ENCODE results near the gene CCDC66. TPM values are rescaled to one million over a fixed set of nuclear protein-coding genes. Genes with fewer than 3 reads are reported as not detected.

The CCDC66 gene
- total and polyA plus RNA-seq, 2 of the 4 experiments (the other 2 are of a cell fraction) = 6.0 to 9.1 TPM

GRCh38 chr3:56595975-56596840 is 39.2 kb downstream of the CCDC66 start:
- peak overlapping the region; percentile 42 for H2AK9ac ChIP-seq (replicated peaks; ENCODE audit: low read depth, low read length, poor library complexity)
- peaks cover 4% of the 10 kb centered on the region for H3K36me3 ChIP-seq (ENCODE audit: control insufficient read depth, insufficient read depth, low read length)
- no peak overlapping the region for H3K23ac ChIP-seq (ENCODE audit: low read depth, low read length)
- no peak overlapping the region for H4K91ac ChIP-seq (ENCODE audit: insufficient read depth, low read depth, low read length)
- in situ Hi-C loops (cut with MboI; ENCODE audit: low sequenced_read_pairs) (no loop called here), intact Hi-C loops (cut with micrococcal nuclease) (no loop called here), dilution Hi-C loops (cut with HindIII; ENCODE audit: low sequenced_read_pairs, unreplicated experiment) (no loop called here)
- H3K27ac ChIP-seq (ENCODE audit: insufficient read depth, low read length) = no peak overlapping the region
- no peak overlapping the region for H2AFZ ChIP-seq (replicated peaks; ENCODE audit: low read length, poor library complexity)
- no peak overlapping the region for H3K4me2 ChIP-seq (ENCODE audit: low read depth, low read length)
- WGBS, 2 experiments (ENCODE audit: extremely low coverage in 2 of 2, insufficient read length in 1 of 2) = 100% methylated on average over 1 of the region's 11 CpGs; no CpG with 5 or more reads in 1 of the 2 experiments
- no peak for DNase-seq
- no peaks in the 10 kb centered on the region for H3K4me1 ChIP-seq (ENCODE audit: control insufficient read depth, insufficient read depth, low read length)
- no peaks in the 10 kb centered on the region for H4K20me1 ChIP-seq (ENCODE audit: insufficient read depth, low read length)
- H3K9me1 ChIP-seq (ENCODE audit: insufficient read depth, low read length) = 0 out of 2 replicates have a peak, but pooled peaks cover 3% of the 10 kb centered on the region
- no peak overlapping the region for H2BK15ac ChIP-seq (ENCODE audit: low read depth, low read length)
- no peak overlapping the region for H3K9ac ChIP-seq (ENCODE audit: low read depth, low read length)
- no peak overlapping the region for H2BK120ac ChIP-seq (ENCODE audit: low read depth, low read length)
- no TSS peak for BruUV-seq (replicated peaks)
- CTCF ChIA-PET = no interaction called here
- no peak overlapping the region for H3K4me3 ChIP-seq (ENCODE audit: insufficient read depth, low read depth, low read length)
- no peak overlapping the region for H2AK5ac ChIP-seq (ENCODE audit: low read depth, low read length)
- H4K8ac ChIP-seq (ENCODE audit: low read depth in 2 of 2, low read length in 2 of 2) = no peak overlapping the region
- no peak for ATAC-seq (ENCODE audit: low read depth)
- H3K18ac ChIP-seq (ENCODE audit: low read depth, low read length) = no peak overlapping the region
- H2BK20ac ChIP-seq (ENCODE audit: low read depth, low read length) = no peak overlapping the region
- no peak overlapping the region for H3K56ac ChIP-seq (ENCODE audit: extremely low read depth, insufficient read depth, low read length)
- H3K79me1 ChIP-seq (ENCODE audit: low read depth in 1 of 2, low read length in 2 of 2) = peaks cover 0 to 7% of the 10 kb centered on the region in 2 experiments; a peak in 3 of 4 replicates
- H2BK5ac ChIP-seq (ENCODE audit: low read depth, low read length, poor library complexity, severe bottlenecking) = no peak overlapping the region
- POLR2A ChIA-PET (ENCODE audit: unreplicated experiment) = no interaction called here
- no peaks in the 10 kb centered on the region for H3K27me3 ChIP-seq (ENCODE audit: control insufficient read depth, insufficient read depth, low read length)
- no peak overlapping the region for H3K4ac ChIP-seq (ENCODE audit: low read depth, low read length)
- H3K14ac ChIP-seq (replicated peaks; ENCODE audit: low read depth, low read length) = no peak overlapping the region
- H3K9me3 ChIP-seq (ENCODE audit: control insufficient read depth, insufficient read depth, low read length) = no peaks in the 10 kb centered on the region
- no peak overlapping the region for H4K5ac ChIP-seq (ENCODE audit: low read depth, low read length)
- TF ChIP-seq MXI1 (IDR thresholded peaks at IDR 0.05; ENCODE audit: borderline replicate concordance, low read depth, low read length) (no peak), FOS (IDR thresholded peaks at IDR 0.05; ENCODE audit: low read depth, low read length) (no peak), MAZ (IDR thresholded peaks at IDR 0.05; ENCODE audit: borderline replicate concordance, low read depth, low read length) (no peak), RAD21 (IDR thresholded peaks at IDR 0.05; ENCODE audit: low read length) (no peak), ELK1 (IDR thresholded peaks at IDR 0.05; ENCODE audit: borderline replicate concordance, low read depth, low read length) (no peak), MAFK (IDR thresholded peaks at IDR 0.05; ENCODE audit: low read depth, low read length) (no peak), SMC3 (IDR thresholded peaks at IDR 0.05; ENCODE audit: low read depth, low read length) (no peak), BHLHE40 (IDR thresholded peaks at IDR 0.05; ENCODE audit: low read depth, low read length) (no peak), RFX5 (IDR thresholded peaks at IDR 0.05; ENCODE audit: low read depth, low read length) (no peak), POLR2A (IDR thresholded peaks at IDR 0.05; ENCODE audit: low read depth, low read length) (no peak), NFE2L2 (IDR thresholded peaks at IDR 0.05; ENCODE audit: low read depth, low read length) (no peak), RCOR1 (IDR thresholded peaks at IDR 0.05; ENCODE audit: insufficient replicate concordance, low read length) (no peak), CHD1 (IDR thresholded peaks at IDR 0.05; ENCODE audit: low read depth, low read length) (no peak)
- TF ChIP-seq, protein P1, sequence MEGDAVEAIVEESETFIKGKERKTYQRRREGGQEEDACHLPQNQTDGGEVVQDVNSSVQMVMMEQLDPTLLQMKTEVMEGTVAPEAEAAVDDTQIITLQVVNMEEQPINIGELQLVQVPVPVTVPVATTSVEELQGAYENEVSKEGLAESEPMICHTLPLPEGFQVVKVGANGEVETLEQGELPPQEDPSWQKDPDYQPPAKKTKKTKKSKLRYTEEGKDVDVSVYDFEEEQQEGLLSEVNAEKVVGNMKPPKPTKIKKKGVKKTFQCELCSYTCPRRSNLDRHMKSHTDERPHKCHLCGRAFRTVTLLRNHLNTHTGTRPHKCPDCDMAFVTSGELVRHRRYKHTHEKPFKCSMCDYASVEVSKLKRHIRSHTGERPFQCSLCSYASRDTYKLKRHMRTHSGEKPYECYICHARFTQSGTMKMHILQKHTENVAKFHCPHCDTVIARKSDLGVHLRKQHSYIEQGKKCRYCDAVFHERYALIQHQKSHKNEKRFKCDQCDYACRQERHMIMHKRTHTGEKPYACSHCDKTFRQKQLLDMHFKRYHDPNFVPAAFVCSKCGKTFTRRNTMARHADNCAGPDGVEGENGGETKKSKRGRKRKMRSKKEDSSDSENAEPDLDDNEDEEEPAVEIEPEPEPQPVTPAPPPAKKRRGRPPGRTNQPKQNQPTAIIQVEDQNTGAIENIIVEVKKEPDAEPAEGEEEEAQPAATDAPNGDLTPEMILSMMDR (conservative IDR thresholded peaks at IDR 0.05; ENCODE audit: low read depth, low read length) = no peak
- TF ChIP-seq, protein P2, sequence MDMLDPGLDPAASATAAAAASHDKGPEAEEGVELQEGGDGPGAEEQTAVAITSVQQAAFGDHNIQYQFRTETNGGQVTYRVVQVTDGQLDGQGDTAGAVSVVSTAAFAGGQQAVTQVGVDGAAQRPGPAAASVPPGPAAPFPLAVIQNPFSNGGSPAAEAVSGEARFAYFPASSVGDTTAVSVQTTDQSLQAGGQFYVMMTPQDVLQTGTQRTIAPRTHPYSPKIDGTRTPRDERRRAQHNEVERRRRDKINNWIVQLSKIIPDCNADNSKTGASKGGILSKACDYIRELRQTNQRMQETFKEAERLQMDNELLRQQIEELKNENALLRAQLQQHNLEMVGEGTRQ (IDR thresholded peaks at IDR 0.05; ENCODE audit: low read depth, low read length) = no peak
